8988T (cell line): ENCODE results near the gene CPLX3.

ENCODE experiments used
- DNase-seq: peaks from one replicate; pipeline ENCODE4 v3.0.0; 2011

CPLX3 gene

GRCh38 chr15:74807282-74807681, 19.1 kb upstream of the CPLX3 start:
- DNase-seq = no peak

GRCh38 chr15:74808078-74808839, 18.2 kb upstream of the CPLX3 start:
- DNase-seq = no peak

- DNase-seq = no peak
These were observed 17.6 kb upstream of the CPLX3 start for GRCh38 chr15:74808840-74809229.

GRCh38 chr15:74809242-74809641, 17.2 kb upstream of the CPLX3 start:
- DNase-seq = no peak

- no peak for DNase-seq
These were observed 16.5 kb upstream of the CPLX3 start for GRCh38 chr15:74809956-74810355.

GRCh38 chr15:74812533-74812932, 13.9 kb upstream of the CPLX3 start, which contains the start of gene LMAN1L:
TSS of gene LMAN1L (plus strand) at chr15:74812835. CDS start at chr15:74812855, 20 bp downstream.
- no peak for DNase-seq

- DNase-seq = no peak
These were observed 11.1 kb upstream of the CPLX3 start for GRCh38 chr15:74815121-74815934.

GRCh38 chr15:74815961-74816360, 10.5 kb upstream of the CPLX3 start:
- DNase-seq = no peak

GRCh38 chr15:74816624-74817369, 9.6 kb upstream of the CPLX3 start:
- DNase-seq = no peak

GRCh38 chr15:74817370-74817737, 9.1 kb upstream of the CPLX3 start:
- no peak for DNase-seq

GRCh38 chr15:74820056-74820455, 6.4 kb upstream of the CPLX3 start:
- no peak for DNase-seq

GRCh38 chr15:74821091-74821789, 5.2 kb upstream of the CPLX3 start:
- DNase-seq = no peak

- DNase-seq = no peak
These were observed 4.7 kb upstream of the CPLX3 start for GRCh38 chr15:74821790-74822158.

- DNase-seq = no peak
These were observed 4.2 kb upstream of the CPLX3 start for GRCh38 chr15:74822233-74822632.

GRCh38 chr15:74823324-74823723, 3.1 kb upstream of the CPLX3 start:
- DNase-seq = no peak

GRCh38 chr15:74824976-74825375, 1.5 kb upstream of the CPLX3 start:
- DNase-seq = no peak

GRCh38 chr15:74825866-74826265, 561 bp upstream of the CPLX3 start:
- no peak for DNase-seq

- DNase-seq = no peak
These were observed 494 bp downstream of the CPLX3 start for GRCh38 chr15:74826921-74827320.

GRCh38 chr15:74827614-74828013, 1.2 kb downstream of the CPLX3 start:
- DNase-seq = no peak

GRCh38 chr15:74828835-74829234, 2.4 kb downstream of the CPLX3 start:
- DNase-seq = no peak

- no peak for DNase-seq
These were observed 3.1 kb downstream of the CPLX3 start for GRCh38 chr15:74829486-74829885.

- no peak for DNase-seq
These were observed 3.6 kb downstream of the CPLX3 start for GRCh38 chr15:74829991-74830390.

- no peak for DNase-seq
These were observed 4.4 kb downstream of the CPLX3 start for GRCh38 chr15:74830868-74831267.
